ENCODE results near the gene DAB2IP. TPM values are rescaled to one million over a fixed set of nuclear protein-coding genes. Genes with fewer than 3 reads are reported as not detected.

The DAB2IP gene
- total and polyA plus RNA-seq, 2 of the 4 experiments (the other 2 are of a cell fraction), result 5.6 to 17.2 TPM

DNA sequence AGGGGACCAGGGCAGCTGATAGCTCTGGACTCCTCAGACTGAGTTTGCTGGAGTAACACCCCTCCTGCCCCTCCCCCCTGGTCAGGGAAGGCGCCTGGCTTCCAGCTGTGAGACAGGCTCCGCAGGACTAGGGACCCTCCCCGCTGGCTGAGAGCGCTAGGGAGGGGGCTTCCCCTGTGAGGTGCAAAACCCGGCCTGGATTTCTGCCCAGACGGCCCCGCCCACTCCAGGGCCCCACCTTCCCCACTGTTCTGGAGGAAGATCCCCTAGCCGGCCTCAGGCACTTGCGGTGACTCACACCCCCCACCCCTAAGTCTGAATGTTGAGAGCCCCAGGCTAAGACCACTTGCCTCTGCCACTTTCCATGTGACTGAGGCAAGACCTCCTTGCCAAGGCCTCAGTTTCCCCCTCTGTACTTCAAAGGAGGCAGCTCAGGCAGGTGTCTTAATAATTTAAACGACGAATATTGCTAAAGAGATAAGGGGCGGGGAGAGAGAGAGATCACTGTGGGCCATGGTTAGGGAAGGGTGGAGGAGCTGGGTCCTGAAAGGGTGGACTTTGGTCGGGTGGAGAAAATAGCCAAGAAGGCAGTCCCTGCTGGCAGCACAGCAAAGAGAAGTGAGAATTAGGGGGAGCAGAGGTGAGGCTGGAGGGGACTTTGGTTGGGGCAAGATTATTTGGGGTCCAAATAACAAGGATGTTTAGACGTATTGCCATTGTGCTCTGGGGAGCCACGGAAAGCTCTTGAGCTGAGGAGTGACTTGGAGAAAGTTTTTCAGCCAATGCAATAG is 1.0 kb upstream of the DAB2IP start:
- ChIA-PET CTCF (interaction anchor here (1.0 kb wide), 1 partner anchor 99 kb away, joined by 3 read pairs; no protein-coding TSS in a partner anchor), POLR2A (ENCODE audit: unreplicated experiment) (no interaction called here)
- Histone ChIP-seq H3K18ac (ENCODE audit: low read depth, low read length) (no peak overlapping the region), H2BK20ac (ENCODE audit: low read depth, low read length) (peak overlapping the region; percentile 25; the same call in 1 of the 2 replicates), H3K14ac (replicated peaks; ENCODE audit: low read depth, low read length) (0 out of 2 replicates have a peak overlapping the region, but pooled peaks have one; percentile 29), H4K5ac (ENCODE audit: low read depth, low read length) (no peak overlapping the region), H2BK5ac (ENCODE audit: low read depth, low read length, poor library complexity, severe bottlenecking) (no peak overlapping the region), H3K27me3 (ENCODE audit: control insufficient read depth, insufficient read depth, low read length) (peaks cover 13% of the 10 kb centered on the region), H3K36me3 (ENCODE audit: control insufficient read depth, insufficient read depth, low read length) (no peaks in the 10 kb centered on the region), H3K23ac (ENCODE audit: low read depth, low read length) (peak overlapping the region; percentile 31; the same call in 1 of the 2 replicates), H3K79me1 (ENCODE audit: low read depth in 1 of 2, low read length in 2 of 2) (peaks cover 0 to 14% of the 10 kb centered on the region in 2 experiments; a peak in 1 of 4 replicates), H2AK9ac (replicated peaks; ENCODE audit: low read depth, low read length, poor library complexity) (peak overlapping the region; percentile 11), H3K9me3 (ENCODE audit: control insufficient read depth, insufficient read depth, low read length) (no peaks in the 10 kb centered on the region), H4K8ac (ENCODE audit: low read depth in 2 of 2, low read length in 2 of 2) (no peak overlapping the region), H4K20me1 (ENCODE audit: insufficient read depth, low read length) (peaks cover 24% of the 10 kb centered on the region), H3K4me2 (ENCODE audit: low read depth, low read length) (no peak overlapping the region; the same call in 1 of the 2 replicates), H3K4ac (ENCODE audit: low read depth, low read length) (no peak overlapping the region), H2BK120ac (ENCODE audit: low read depth, low read length) (no peak overlapping the region; the same call in 1 of the 2 replicates), H3K56ac (ENCODE audit: extremely low read depth, insufficient read depth, low read length) (no peak overlapping the region), H3K4me3 (ENCODE audit: insufficient read depth, low read depth, low read length) (no peak overlapping the region), H2AK5ac (ENCODE audit: low read depth, low read length) (peak overlapping the region; percentile 43; the same call in 1 of the 2 replicates), H3K4me1 (ENCODE audit: control insufficient read depth, insufficient read depth, low read length) (peaks cover 9% of the 10 kb centered on the region; the same call in 1 of the 2 replicates), H4K91ac (ENCODE audit: insufficient read depth, low read depth, low read length) (no peak overlapping the region), H3K9me1 (ENCODE audit: insufficient read depth, low read length) (peaks cover 3% of the 10 kb centered on the region; the same call in 1 of the 2 replicates), H2BK15ac (ENCODE audit: low read depth, low read length) (no peak overlapping the region; the same call in 2 of the 3 replicates), H3K9ac (ENCODE audit: low read depth, low read length) (no peak overlapping the region), H3K27ac (ENCODE audit: insufficient read depth, low read length) (no peak overlapping the region), H2AFZ (replicated peaks; ENCODE audit: low read length, poor library complexity) (peak overlapping the region; percentile 23)
- intact Hi-C loops (cut with micrococcal nuclease), result loop anchor here (5.0 kb wide), 1 partner anchor 213 kb away; no protein-coding TSS in a partner anchor
- ATAC-seq (ENCODE audit: low read depth) (peak; percentile 34), DNase-seq (peak; percentile 56)
- dilution Hi-C loops (cut with HindIII; ENCODE audit: low sequenced_read_pairs, unreplicated experiment), result no loop called here
- in situ Hi-C loops (cut with MboI; ENCODE audit: low sequenced_read_pairs), result no loop called here
- TF ChIP-seq MAZ (IDR thresholded peaks at IDR 0.05; ENCODE audit: borderline replicate concordance, low read depth, low read length), result peak; percentile 42; the same call in 1 of the 2 replicates
- TF ChIP-seq RFX5 (IDR thresholded peaks at IDR 0.05; ENCODE audit: low read depth, low read length), result no peak
- 25% methylated on average over 4 of the region's 15 CpGs; no CpG with 5 or more reads in 1 of the 2 experiments for WGBS, 2 experiments (ENCODE audit: extremely low coverage in 2 of 2, insufficient read length in 1 of 2)
- BruUV-seq (replicated peaks), result no TSS peak
